Spleen (tissue), 7 donors: ENCODE data around the gene GALNT7.

Experiments used
- POLR2A ChIP-seq, 3 donors: fragments of 450-650 bp; IDR thresholded peaks; one replicate each; pipeline ENCODE4 v1.5.1; 2017; ENCODE audit warnings: antibody characterized with exemption in 3 of 3, mild to moderate bottlenecking in 1 of 3
- TF ChIP-seq, protein P1 (sequence below), 11 experiments: fragments of 200-600 bp in 7 of 11; fragments of 450-650 bp in 4 of 11; sonication (generic) in 4 of 11; IDR thresholded peaks in 8 of 11; conservative IDR thresholded peaks in 3 of 11; 1 replicate in 7 of 11; 2 replicates in 4 of 11; pipeline versions ENCODE4 v1.4.0 to v1.8.0; 2016 to 2021; ENCODE audit warnings: antibody characterized with exemption in 11 of 11, inconsistent platforms in 4 of 11, mild to moderate bottlenecking in 1 of 11
- donor health status: DM: no; HTN: no; CAD: no; lungs with moderate emphysema.
- donor health status: DM: no; HTN: no; CAD: no.
- donor health status: DM: no; HTN: no; CAD: no.

DNA sequence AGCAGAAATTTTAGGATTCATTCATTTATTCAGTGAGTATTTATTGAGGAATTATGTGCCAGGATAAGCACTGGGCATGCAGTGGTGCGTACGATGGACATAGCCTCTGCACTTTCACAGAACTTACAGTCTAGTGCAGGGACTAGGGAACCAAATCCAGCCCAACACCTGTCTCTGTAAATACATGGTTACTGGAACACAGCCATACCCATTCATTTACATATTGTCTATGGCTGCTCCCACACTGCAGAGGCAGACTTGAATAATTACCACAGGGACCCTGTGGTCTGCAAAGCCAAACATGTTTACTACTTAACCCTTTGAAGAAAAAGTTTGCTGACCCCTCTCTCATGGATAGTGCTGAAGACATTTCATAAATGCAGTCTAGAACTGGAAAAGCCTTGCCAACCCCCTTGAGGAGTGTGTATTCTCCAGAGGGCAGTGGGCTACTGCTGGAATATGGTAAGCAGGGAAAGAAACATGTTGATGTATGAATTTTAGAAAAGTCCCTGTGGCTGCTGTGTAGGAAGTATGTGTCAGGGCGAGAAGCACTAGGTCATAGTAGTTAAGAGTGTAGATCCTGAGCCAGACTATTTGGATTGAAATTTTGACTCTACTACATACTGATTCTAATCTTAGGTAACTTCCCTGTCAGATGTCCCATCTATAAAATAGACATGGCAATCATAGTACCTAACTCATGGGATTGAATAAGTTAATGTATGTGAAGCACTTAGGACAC is 75.5 kb downstream of the GALNT7 start:
- TF ChIP-seq, protein P1, sequence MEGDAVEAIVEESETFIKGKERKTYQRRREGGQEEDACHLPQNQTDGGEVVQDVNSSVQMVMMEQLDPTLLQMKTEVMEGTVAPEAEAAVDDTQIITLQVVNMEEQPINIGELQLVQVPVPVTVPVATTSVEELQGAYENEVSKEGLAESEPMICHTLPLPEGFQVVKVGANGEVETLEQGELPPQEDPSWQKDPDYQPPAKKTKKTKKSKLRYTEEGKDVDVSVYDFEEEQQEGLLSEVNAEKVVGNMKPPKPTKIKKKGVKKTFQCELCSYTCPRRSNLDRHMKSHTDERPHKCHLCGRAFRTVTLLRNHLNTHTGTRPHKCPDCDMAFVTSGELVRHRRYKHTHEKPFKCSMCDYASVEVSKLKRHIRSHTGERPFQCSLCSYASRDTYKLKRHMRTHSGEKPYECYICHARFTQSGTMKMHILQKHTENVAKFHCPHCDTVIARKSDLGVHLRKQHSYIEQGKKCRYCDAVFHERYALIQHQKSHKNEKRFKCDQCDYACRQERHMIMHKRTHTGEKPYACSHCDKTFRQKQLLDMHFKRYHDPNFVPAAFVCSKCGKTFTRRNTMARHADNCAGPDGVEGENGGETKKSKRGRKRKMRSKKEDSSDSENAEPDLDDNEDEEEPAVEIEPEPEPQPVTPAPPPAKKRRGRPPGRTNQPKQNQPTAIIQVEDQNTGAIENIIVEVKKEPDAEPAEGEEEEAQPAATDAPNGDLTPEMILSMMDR (IDR thresholded peaks at IDR 0.05 in 8 of 11, conservative IDR thresholded peaks at IDR 0.05 in 3 of 11), result no peak
- no peak for TF ChIP-seq POLR2A (IDR thresholded peaks at IDR 0.05)
